Measurements from ENCODE around the gene PBX4. TPM values are rescaled to one million over a fixed set of nuclear protein-coding genes. Genes with fewer than 3 reads are reported as not detected.

The PBX4 gene
- total RNA-seq, 1 donor = 1.7 TPM

DNA sequence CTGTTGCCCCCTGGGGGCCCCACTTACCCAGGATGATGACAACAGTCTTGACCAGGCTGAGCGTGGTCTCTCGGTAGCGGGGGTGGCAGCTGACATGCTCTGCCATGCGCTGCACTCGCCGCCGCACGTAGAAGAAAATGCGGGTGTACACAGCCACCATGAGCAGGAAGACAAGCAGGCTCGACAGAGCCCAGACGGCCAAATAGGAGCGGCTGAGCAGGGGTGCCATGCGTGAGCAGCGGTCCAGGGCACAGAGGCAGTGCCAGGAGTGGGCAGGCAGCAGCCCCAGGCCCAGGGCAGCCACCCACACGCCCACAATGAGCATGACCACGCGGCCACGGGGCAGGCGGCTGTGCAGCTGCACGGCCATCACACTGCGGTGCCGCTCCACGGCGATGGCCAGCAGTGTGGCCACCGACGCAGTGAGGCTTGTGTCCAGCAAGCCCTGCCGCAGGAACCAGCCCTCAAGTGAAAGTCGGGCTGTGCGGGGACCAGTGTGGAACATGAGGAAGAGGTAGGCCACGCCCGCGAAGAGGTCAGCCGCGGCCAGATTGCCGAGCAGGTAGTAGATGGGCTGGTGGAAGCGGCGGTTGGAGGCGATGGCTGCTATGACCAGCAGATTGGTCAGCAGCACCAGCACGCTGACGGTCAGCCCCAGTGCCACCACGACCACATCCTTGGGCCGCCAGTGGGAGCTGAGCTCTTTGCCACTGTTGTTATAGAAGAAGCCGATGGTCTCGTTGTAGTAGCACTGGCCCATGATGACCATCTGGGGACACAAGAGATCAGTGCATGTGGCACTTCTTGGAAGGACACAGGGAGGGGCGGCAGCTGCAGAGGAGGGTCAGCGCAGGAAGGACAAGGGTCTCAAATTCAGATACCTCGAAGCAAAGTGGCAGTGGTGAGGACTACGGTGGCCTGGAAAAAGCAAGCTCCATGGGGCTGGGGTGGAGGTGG is 8.3 kb upstream of the PBX4 start:
- DNase-seq (ENCODE audit: low read depth) = no peak
- TF ChIP-seq, protein P1, sequence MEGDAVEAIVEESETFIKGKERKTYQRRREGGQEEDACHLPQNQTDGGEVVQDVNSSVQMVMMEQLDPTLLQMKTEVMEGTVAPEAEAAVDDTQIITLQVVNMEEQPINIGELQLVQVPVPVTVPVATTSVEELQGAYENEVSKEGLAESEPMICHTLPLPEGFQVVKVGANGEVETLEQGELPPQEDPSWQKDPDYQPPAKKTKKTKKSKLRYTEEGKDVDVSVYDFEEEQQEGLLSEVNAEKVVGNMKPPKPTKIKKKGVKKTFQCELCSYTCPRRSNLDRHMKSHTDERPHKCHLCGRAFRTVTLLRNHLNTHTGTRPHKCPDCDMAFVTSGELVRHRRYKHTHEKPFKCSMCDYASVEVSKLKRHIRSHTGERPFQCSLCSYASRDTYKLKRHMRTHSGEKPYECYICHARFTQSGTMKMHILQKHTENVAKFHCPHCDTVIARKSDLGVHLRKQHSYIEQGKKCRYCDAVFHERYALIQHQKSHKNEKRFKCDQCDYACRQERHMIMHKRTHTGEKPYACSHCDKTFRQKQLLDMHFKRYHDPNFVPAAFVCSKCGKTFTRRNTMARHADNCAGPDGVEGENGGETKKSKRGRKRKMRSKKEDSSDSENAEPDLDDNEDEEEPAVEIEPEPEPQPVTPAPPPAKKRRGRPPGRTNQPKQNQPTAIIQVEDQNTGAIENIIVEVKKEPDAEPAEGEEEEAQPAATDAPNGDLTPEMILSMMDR (IDR thresholded peaks at IDR 0.05; ENCODE audit: insufficient read depth, low read depth, low read length) = no peak
- no peak overlapping the region for H3K4me3 ChIP-seq (ENCODE audit: low read depth, low read length)

DNA sequence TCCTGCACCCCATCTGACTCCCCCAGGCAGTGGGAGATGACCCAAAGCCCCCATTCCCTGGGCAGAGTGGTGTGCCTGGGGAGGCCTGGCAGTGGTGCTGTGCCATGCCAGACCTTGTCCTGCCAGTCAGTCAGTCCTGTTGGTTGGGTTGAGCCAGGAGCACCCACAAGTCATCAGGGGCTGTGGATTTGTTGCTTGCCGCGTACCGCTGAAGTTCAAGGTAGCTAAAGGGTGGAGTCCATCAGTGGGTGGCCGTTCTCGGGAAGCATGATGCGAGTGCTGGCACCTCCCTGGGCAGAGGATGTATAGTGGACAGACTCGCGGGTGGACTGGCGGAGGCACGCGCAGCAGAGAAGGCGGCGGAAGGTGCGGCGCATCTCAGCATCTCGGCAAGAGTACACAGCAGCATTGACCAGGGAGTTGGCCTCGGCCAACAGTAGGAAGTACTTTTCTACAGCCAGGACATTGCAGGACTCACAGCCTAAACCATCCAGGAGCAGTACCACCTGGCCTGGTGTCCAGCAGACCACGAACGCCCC is 5.6 kb upstream of the PBX4 start:
- DNase-seq (ENCODE audit: low read depth) = no peak
- H3K4me3 ChIP-seq (ENCODE audit: low read depth, low read length) = no peak overlapping the region
- TF ChIP-seq, protein P1 (IDR thresholded peaks at IDR 0.05; ENCODE audit: insufficient read depth, low read depth, low read length) = no peak

DNA sequence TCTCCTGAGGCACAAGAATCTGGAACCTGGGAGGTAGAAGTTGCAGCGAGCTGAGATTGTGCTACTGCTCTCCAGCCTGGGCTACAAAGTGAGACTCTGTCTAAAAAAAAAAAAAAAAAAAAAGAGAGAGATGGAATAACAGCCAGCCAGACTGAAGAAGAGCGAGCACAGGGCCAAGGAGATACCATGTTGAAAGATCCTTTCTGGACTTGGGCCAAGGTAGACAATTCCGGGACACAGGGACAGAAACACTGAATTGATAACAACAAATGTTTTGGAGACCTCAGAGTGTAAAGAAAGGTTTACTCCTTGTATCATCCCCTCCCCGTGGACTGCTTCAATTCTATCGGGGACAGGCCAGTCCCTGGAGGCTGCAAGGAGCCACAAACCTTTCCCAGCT is 4.9 kb upstream of the PBX4 start:
- TF ChIP-seq, protein P1 (IDR thresholded peaks at IDR 0.05; ENCODE audit: insufficient read depth, low read depth, low read length) = no peak
- no peak for DNase-seq (ENCODE audit: low read depth)
- H3K4me3 ChIP-seq (ENCODE audit: low read depth, low read length) = no peak overlapping the region

DNA sequence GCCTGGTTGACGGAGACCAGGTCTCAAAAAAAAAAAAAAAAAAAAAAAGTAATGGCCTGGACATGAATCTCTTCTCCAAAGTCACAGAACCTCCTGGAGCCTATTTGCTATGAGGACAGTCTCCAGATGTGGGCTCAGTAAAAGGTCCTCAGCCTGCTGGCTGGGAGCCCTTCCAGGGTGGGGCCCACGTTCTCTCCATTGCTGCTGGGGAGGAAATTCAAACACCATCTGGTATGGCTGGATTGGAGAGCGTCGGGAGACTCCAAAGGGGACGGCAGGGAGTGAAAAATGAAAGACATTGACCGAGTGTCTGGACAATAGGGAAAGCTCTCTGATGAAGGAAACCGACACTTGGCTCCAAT is 1.3 kb upstream of the PBX4 start:
- TF ChIP-seq, protein P1 (IDR thresholded peaks at IDR 0.05; ENCODE audit: insufficient read depth, low read depth, low read length) = no peak
- DNase-seq (ENCODE audit: low read depth) = no peak
- no peak overlapping the region for H3K4me3 ChIP-seq (ENCODE audit: low read depth, low read length)

DNA sequence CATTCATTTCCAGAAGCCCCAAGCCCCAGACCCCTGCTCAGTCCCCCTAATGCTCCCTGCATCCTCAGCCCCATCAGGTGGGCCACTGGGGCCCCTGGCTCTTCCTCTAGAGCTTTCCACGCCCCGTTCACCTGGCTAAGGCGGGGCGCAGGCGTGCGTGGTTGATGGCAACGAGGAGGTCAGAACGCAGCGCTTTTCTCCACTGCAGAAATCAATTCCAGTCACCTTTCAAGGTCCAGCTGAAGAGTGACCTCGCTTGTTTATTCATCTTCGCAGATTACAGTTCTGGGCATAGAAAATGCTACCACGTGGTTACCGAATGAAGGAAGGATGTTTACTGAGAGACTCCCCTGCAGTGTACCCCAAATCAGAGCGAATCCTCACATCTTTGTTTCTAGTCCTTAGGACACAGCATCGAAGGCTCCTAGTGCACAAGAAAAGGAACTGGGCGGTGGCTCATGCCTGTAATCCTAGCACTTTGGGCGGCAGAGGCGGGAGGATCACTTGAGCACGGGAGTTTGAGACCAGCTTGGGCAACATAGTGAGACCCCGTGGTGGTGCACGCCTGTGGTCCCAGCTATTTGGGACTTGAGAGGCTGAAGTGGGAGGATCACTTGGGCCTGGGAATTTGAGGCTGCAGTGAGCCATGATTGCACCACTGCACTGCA is 828 bp upstream of the PBX4 start:
- no peak overlapping the region for H3K4me3 ChIP-seq (ENCODE audit: low read depth, low read length)
- TF ChIP-seq, protein P1 (IDR thresholded peaks at IDR 0.05; ENCODE audit: insufficient read depth, low read depth, low read length) = no peak
- no peak for DNase-seq (ENCODE audit: low read depth)

DNA sequence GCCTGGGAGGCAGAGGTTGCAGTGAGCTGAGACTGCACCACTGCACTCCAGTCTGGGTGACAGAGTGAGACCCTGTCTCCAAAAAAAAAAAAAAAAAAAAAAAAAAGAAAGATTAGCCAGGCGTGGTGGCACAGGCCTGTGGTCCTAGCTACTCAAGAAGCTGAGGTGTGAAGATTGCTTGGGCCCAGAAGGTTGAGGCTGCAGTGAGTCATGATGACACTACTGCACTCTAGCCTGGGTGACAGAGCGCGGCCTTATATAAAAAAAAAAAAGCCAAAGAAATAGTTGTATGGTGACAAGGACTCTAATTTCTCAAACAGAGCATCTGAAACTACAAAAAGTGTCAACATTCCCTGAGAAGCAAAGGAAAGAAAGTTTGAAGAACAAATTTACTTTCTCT is 3.4 kb downstream of the PBX4 start:
- no peak overlapping the region for H3K4me3 ChIP-seq (ENCODE audit: low read depth, low read length)
- peak; percentile 18 for DNase-seq (ENCODE audit: low read depth)
- TF ChIP-seq, protein P1 (IDR thresholded peaks at IDR 0.05; ENCODE audit: insufficient read depth, low read depth, low read length) = no peak

Measured in fibroblast of villous mesenchyme (primary cell).